Measurements from ENCODE around the gene LETM1.

GRCh38 chr4:1773754-1774153, 82.2 kb downstream of the LETM1 start:
- no peak for TF ChIP-seq CTCF (conservative IDR thresholded peaks at IDR 0.05 in 1 of 2, IDR thresholded peaks at IDR 0.05 in 1 of 2; ENCODE audit: low read depth in 1 of 2, low read length in 2 of 2)
- no peak for TF ChIP-seq EZH2 (IDR thresholded peaks at IDR 0.05; ENCODE audit: low read length, missing control alignments)

Measured in fibroblast of lung (primary cell).